Measurements from ENCODE around the gene NMT2. TPM values are rescaled to one million over a fixed set of nuclear protein-coding genes. Genes with fewer than 3 reads are reported as not detected.

Gene NMT2
- total and polyA plus RNA-seq, 4 donors, result 9.6 to 19.1 (median 17.0) TPM

DNA sequence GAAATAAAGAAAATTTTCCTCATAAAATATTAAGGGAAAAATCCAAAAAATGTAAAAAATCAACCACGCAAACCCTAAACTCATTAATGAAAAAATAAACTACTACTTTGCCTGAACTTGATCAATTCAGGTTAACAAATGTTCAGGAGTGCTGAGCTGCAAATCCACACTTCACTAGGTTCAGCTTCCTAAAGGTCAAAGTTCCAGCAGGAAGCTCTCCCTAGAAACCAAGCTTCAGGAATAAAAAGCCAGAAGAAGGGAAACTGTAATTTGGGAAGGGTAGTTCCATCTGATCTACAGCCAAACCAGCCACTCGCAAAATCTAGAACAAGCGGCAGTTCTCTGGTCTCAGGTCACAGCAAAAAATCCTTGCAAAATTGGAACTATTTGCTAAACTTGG, 7.8 kb upstream of the NMT2 start:
- WGBS, result 38% methylated on average over 3 of the region's 3 CpGs
- Histone ChIP-seq H3K27ac (ENCODE audit: low read depth in 1 of 2, low read length in 2 of 2) (peak overlapping the region; percentile 35 to 46), H3K9ac (ENCODE audit: low read depth in 1 of 2, low read length in 2 of 2) (peak overlapping the region in 1 of 2 donors; percentile 63), H3K9me3 (ENCODE audit: control insufficient read depth in 4 of 4, low read length in 3 of 4) (no peaks in the 10 kb centered on the region), H3K36me3 (ENCODE audit: control insufficient read depth in 4 of 4, insufficient read depth in 3 of 4, low read depth in 1 of 4, low read length in 3 of 4) (no peaks in the 10 kb centered on the region), H3K4me1 (ENCODE audit: control insufficient read depth in 4 of 4, insufficient read depth in 4 of 4, low read length in 3 of 4) (peaks cover 0 to 9% (median 4%) of the 10 kb centered on the region in 4 donors), H3K4me3 (ENCODE audit: low read depth in 1 of 3, low read length in 3 of 3) (peak overlapping the region in 2 of 3 donors; percentile 45 to 52), H3K27me3 (ENCODE audit: control insufficient read depth in 4 of 4, insufficient read depth in 4 of 4, low read length in 3 of 4) (no peaks in the 10 kb centered on the region)
- TF ChIP-seq HNF4G (IDR thresholded peaks at IDR 0.05) (no peak), GABPA (IDR thresholded peaks at IDR 0.05 in 1 of 2, conservative IDR thresholded peaks at IDR 0.05 in 1 of 2) (no peak), NR2F2 (IDR thresholded peaks at IDR 0.05) (peak; percentile 39), FOXA2 (IDR thresholded peaks at IDR 0.05) (no peak), FOXA1 (IDR thresholded peaks at IDR 0.05) (no peak), YY1 (IDR thresholded peaks at IDR 0.05) (no peak), TAF1 (conservative IDR thresholded peaks at IDR 0.05) (peak; percentile 36), RAD21 (IDR thresholded peaks at IDR 0.05) (peak in 1 of 2 donors; percentile 36), JUND (IDR thresholded peaks at IDR 0.05) (peak in 1 of 2 donors; percentile 21), EGR1 (IDR thresholded peaks at IDR 0.05; ENCODE audit: low read depth in 2 of 2) (no peak), HNF4A (conservative IDR thresholded peaks at IDR 0.05) (peak; percentile 72), SP1 (IDR thresholded peaks at IDR 0.05) (peak; percentile 70), RXRA (IDR thresholded peaks at IDR 0.05) (peak; percentile 22 to 42)
- TF ChIP-seq, protein P1, sequence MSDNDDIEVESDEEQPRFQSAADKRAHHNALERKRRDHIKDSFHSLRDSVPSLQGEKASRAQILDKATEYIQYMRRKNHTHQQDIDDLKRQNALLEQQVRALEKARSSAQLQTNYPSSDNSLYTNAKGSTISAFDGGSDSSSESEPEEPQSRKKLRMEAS (IDR thresholded peaks at IDR 0.05), result peak; percentile 52
- TF ChIP-seq, protein P2, sequence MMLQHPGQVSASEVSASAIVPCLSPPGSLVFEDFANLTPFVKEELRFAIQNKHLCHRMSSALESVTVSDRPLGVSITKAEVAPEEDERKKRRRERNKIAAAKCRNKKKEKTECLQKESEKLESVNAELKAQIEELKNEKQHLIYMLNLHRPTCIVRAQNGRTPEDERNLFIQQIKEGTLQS (IDR thresholded peaks at IDR 0.05), result no peak
- TF ChIP-seq, protein P3, sequence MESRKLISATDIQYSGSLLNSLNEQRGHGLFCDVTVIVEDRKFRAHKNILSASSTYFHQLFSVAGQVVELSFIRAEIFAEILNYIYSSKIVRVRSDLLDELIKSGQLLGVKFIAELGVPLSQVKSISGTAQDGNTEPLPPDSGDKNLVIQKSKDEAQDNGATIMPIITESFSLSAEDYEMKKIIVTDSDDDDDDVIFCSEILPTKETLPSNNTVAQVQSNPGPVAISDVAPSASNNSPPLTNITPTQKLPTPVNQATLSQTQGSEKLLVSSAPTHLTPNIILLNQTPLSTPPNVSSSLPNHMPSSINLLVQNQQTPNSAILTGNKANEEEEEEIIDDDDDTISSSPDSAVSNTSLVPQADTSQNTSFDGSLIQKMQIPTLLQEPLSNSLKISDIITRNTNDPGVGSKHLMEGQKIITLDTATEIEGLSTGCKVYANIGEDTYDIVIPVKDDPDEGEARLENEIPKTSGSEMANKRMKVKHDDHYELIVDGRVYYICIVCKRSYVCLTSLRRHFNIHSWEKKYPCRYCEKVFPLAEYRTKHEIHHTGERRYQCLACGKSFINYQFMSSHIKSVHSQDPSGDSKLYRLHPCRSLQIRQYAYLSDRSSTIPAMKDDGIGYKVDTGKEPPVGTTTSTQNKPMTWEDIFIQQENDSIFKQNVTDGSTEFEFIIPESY (IDR thresholded peaks at IDR 0.05), result no peak
- TF ChIP-seq, protein P4, sequence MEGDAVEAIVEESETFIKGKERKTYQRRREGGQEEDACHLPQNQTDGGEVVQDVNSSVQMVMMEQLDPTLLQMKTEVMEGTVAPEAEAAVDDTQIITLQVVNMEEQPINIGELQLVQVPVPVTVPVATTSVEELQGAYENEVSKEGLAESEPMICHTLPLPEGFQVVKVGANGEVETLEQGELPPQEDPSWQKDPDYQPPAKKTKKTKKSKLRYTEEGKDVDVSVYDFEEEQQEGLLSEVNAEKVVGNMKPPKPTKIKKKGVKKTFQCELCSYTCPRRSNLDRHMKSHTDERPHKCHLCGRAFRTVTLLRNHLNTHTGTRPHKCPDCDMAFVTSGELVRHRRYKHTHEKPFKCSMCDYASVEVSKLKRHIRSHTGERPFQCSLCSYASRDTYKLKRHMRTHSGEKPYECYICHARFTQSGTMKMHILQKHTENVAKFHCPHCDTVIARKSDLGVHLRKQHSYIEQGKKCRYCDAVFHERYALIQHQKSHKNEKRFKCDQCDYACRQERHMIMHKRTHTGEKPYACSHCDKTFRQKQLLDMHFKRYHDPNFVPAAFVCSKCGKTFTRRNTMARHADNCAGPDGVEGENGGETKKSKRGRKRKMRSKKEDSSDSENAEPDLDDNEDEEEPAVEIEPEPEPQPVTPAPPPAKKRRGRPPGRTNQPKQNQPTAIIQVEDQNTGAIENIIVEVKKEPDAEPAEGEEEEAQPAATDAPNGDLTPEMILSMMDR (IDR thresholded peaks at IDR 0.05; ENCODE audit: low read depth, low read length, missing input control), result no peak
- TF ChIP-seq, protein P5, sequence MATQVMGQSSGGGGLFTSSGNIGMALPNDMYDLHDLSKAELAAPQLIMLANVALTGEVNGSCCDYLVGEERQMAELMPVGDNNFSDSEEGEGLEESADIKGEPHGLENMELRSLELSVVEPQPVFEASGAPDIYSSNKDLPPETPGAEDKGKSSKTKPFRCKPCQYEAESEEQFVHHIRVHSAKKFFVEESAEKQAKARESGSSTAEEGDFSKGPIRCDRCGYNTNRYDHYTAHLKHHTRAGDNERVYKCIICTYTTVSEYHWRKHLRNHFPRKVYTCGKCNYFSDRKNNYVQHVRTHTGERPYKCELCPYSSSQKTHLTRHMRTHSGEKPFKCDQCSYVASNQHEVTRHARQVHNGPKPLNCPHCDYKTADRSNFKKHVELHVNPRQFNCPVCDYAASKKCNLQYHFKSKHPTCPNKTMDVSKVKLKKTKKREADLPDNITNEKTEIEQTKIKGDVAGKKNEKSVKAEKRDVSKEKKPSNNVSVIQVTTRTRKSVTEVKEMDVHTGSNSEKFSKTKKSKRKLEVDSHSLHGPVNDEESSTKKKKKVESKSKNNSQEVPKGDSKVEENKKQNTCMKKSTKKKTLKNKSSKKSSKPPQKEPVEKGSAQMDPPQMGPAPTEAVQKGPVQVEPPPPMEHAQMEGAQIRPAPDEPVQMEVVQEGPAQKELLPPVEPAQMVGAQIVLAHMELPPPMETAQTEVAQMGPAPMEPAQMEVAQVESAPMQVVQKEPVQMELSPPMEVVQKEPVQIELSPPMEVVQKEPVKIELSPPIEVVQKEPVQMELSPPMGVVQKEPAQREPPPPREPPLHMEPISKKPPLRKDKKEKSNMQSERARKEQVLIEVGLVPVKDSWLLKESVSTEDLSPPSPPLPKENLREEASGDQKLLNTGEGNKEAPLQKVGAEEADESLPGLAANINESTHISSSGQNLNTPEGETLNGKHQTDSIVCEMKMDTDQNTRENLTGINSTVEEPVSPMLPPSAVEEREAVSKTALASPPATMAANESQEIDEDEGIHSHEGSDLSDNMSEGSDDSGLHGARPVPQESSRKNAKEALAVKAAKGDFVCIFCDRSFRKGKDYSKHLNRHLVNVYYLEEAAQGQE (IDR thresholded peaks at IDR 0.05), result peak; percentile 34
- DNase-seq (ENCODE audit: low spot score), result no peak
